ENCODE data around the gene CCSER2.

CCSER2 gene

GRCh38 chr10:84424731-84425167 is 96.4 kb downstream of the CCSER2 start:
- DNase-seq (ENCODE audit: low spot score), result no peak
- no peak for TF ChIP-seq CTCF (IDR thresholded peaks at IDR 0.05; ENCODE audit: extremely low read depth, insufficient read depth, missing control alignments)
- in situ Hi-C loops (cut with MboI; ENCODE audit: low pct_unique_long_range_greater_than_20kb, low sequenced_read_pairs, unreplicated experiment), result no loop called here

- DNase-seq (ENCODE audit: low spot score), result no peak
- in situ Hi-C loops (cut with MboI; ENCODE audit: low pct_unique_long_range_greater_than_20kb, low sequenced_read_pairs, unreplicated experiment), result no loop called here
- no peak for TF ChIP-seq CTCF (IDR thresholded peaks at IDR 0.05; ENCODE audit: extremely low read depth, insufficient read depth, missing control alignments)
Observed at GRCh38 chr10:84427903-84428650, 99.7 kb downstream of the CCSER2 start.

- DNase-seq (ENCODE audit: low spot score), result no peak
- TF ChIP-seq CTCF (IDR thresholded peaks at IDR 0.05; ENCODE audit: extremely low read depth, insufficient read depth, missing control alignments), result no peak
- in situ Hi-C loops (cut with MboI; ENCODE audit: low pct_unique_long_range_greater_than_20kb, low sequenced_read_pairs, unreplicated experiment), result no loop called here
Observed at GRCh38 chr10:84428711-84429110, 100.3 kb downstream of the CCSER2 start.

GRCh38 chr10:84429926-84430520 is 101.6 kb downstream of the CCSER2 start:
- in situ Hi-C loops (cut with MboI; ENCODE audit: low pct_unique_long_range_greater_than_20kb, low sequenced_read_pairs, unreplicated experiment), result no loop called here
- peak; percentile 84 for TF ChIP-seq CTCF (IDR thresholded peaks at IDR 0.05; ENCODE audit: extremely low read depth, insufficient read depth, missing control alignments)
- peak; percentile 48 for DNase-seq (ENCODE audit: low spot score)

GRCh38 chr10:84432891-84433290 is 104.5 kb downstream of the CCSER2 start:
- no peak for TF ChIP-seq CTCF (IDR thresholded peaks at IDR 0.05; ENCODE audit: extremely low read depth, insufficient read depth, missing control alignments)
- DNase-seq (ENCODE audit: low spot score), result no peak
- in situ Hi-C loops (cut with MboI; ENCODE audit: low pct_unique_long_range_greater_than_20kb, low sequenced_read_pairs, unreplicated experiment), result no loop called here

GRCh38 chr10:84440781-84441180 is 112.4 kb downstream of the CCSER2 start:
- TF ChIP-seq CTCF (IDR thresholded peaks at IDR 0.05; ENCODE audit: extremely low read depth, insufficient read depth, missing control alignments), result no peak
- in situ Hi-C loops (cut with MboI; ENCODE audit: low pct_unique_long_range_greater_than_20kb, low sequenced_read_pairs, unreplicated experiment), result no loop called here
- no peak for DNase-seq (ENCODE audit: low spot score)
